Thymus (tissue), 11 donors: Measurements from ENCODE around the gene CTTNBP2. TPM values are rescaled to one million over a fixed set of nuclear protein-coding genes. Genes with fewer than 3 reads are reported as not detected.
A peak's percentile ranks its signal among the peaks of the same experiment; 100 is the strongest.

ENCODE experiments used
- DNase-seq, 9 donors: peaks; one replicate each; pipeline ENCODE4 v3.0.0-alpha.2; 2013; ENCODE audit warnings: low spot score in 9 of 9, low read depth in 6 of 9, missing footprints in 1 of 9
- H3K27ac ChIP-seq, 2 donors: one replicate each; pipeline ENCODE4 v1.5.1; 2013; ENCODE audit warnings: control low read depth in 1 of 2, low read depth in 1 of 2, low read length in 1 of 2, mild to moderate bottlenecking in 1 of 2, moderate library complexity in 1 of 2
- H3K27me3 ChIP-seq, 2 donors: one replicate each; pipeline ENCODE4 v1.5.1; 2013; ENCODE audit warnings: low read length in 1 of 2; ENCODE audit not compliant: control insufficient read depth in 2 of 2, insufficient read depth in 1 of 2
- H3K36me3 ChIP-seq, 2 donors: one replicate each; pipeline ENCODE4 v1.5.1; 2013; ENCODE audit warnings: low read length in 1 of 2, mild to moderate bottlenecking in 1 of 2, moderate library complexity in 1 of 2; ENCODE audit not compliant: control insufficient read depth in 2 of 2, insufficient read depth in 2 of 2
- H3K4me1 ChIP-seq, 2 donors: one replicate each; pipeline ENCODE4 v1.5.1; 2013; ENCODE audit warnings: low read length in 2 of 2; ENCODE audit not compliant: control insufficient read depth in 2 of 2, insufficient read depth in 2 of 2
- H3K4me3 ChIP-seq, 2 donors: one replicate each; pipeline ENCODE4 v1.5.1; 2013; ENCODE audit warnings: low read length in 2 of 2, control low read depth in 1 of 2, mild to moderate bottlenecking in 1 of 2
- H3K9me3 ChIP-seq, 2 donors: one replicate each; pipeline ENCODE4 v1.5.1; 2013; ENCODE audit warnings: low read length in 1 of 2, mild to moderate bottlenecking in 1 of 2; ENCODE audit not compliant: control insufficient read depth in 2 of 2, insufficient read depth in 1 of 2
- WGBS: extraction: QIAGEN DNeasy Blood & Tissue Kit; methylation state at CpG from one replicate; pipeline ENCODE4 v1.1.7; 2013; 5-methylcytosine and 5-hydroxymethylcytosine counted together
- polyA plus RNA-seq: library from polyadenylated mRNA; stranded (reverse); fragments of 200-250 nt; gene quantifications from one replicate; pipeline ENCODE4 v1.2.3, GENCODE V29; 2013
- total RNA-seq: library from RNA; stranded (reverse); fragments of 120-200 nt; gene quantifications from one replicate; pipeline ENCODE4 v1.2.4, GENCODE V29; 2013
- donor health status: healthy.

CTTNBP2 gene
- total and polyA plus RNA-seq, 2 donors, result 0.82 to 0.94 TPM

DNA sequence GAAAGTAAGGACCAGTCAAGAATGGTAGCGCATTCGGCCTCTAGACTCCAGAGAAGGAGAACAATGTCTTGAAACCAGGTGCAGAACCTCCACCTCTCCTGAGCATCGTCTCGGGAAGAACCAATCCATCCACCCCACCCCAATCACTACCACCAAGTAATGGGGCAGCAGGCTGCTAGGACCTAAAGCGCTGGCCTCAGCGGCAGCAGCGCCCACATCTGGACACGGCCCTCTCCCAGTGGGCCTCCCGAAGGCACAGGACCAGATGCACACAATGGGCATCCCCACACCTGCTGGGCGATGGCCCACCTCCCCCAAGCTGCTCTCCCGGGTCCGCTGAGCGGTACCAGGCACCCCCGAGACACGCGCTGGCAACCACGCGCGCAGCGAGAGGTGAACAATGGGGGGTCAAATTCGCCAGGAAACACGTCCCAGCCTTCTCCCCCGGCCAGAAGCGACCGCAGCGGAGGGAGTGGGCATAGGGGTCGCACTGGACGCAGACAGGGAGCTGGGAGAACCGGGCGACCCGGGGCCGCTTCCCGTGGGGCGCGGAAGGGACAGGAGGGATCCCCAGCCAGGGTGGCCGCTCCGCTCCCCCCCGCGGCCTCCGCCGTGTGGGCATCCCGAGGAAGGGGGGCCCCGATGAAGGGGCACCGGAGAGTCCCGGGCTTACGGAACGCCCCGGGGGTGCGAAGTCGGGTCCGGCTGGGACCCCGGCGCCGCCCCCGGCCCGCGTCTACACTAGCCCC is 506 bp downstream of the CTTNBP2 start:
- H3K36me3 ChIP-seq, result no peaks in the 10 kb centered on the region
- DNase-seq, result no peak
- peaks cover 22 to 62% of the 10 kb centered on the region in 2 donors for H3K27me3 ChIP-seq
- H3K9me3 ChIP-seq, result no peaks in the 10 kb centered on the region
- WGBS, result 5% methylated on average over 57 of the region's 57 CpGs
- no peak overlapping the region for H3K27ac ChIP-seq
- peak overlapping the region; percentile 33 to 39 for H3K4me3 ChIP-seq
- peaks cover 0 to 4% of the 10 kb centered on the region in 2 donors for H3K4me1 ChIP-seq

DNA sequence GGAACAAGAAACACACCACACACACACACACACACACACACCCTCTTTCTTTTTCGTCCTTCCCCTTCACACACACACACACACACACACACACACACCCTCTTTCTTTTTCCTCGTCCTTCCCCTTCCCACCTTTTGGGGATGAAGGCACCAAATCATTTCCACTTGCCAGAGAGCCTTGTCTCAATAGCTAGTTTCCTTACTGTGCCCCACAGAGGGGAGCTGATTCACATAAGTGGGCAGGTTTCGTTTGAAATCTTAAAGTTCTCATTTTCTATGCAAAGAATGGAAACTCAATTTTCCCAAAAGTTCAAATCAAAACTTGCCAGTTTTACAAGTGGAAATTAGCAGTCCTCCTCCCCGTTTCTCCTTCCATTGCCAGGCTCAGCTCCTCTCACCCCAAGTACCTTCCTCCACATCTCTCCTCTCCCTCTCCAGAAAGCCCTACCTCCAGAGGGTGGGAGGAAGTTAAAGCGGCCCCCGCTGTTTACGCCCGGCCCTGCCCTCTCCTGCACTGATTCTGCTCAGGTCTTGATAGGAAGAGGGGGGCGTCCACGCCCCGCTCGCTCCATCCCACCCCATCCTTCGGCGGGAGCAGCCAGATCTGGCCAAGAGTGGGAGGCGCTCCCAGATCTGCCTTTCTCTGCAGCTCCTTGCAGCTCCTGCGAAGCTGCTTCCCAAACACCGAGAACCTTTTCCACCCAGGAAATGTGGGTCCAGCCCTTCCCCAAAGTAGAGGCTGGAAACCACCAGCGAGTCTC is 1.3 kb downstream of the CTTNBP2 start:
- no peaks in the 10 kb centered on the region for H3K36me3 ChIP-seq
- no peak for DNase-seq
- 6% methylated on average over 18 of the region's 18 CpGs for WGBS
- peaks cover 0 to 4% of the 10 kb centered on the region in 2 donors for H3K4me1 ChIP-seq
- H3K4me3 ChIP-seq, result no peak overlapping the region
- H3K27ac ChIP-seq, result no peak overlapping the region
- peaks cover 22 to 62% of the 10 kb centered on the region in 2 donors for H3K27me3 ChIP-seq
- no peaks in the 10 kb centered on the region for H3K9me3 ChIP-seq

DNA sequence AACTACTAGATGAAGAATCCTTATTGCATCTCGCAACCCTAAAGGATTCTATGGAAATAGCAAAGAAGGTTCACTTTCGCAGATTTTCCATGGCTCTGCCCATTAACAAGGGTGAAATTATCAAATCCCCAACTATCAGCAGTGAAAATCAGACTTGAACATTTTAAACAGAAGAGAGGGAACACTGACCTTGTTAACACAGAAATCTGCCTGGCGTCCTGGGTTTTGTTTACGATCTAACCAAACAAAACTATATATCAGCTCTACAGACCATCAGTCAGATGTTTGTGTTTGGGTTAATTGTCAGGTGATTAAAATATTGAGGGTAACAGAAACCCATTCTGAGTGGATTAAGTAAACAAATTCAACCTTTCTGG is 1.9 kb downstream of the CTTNBP2 start:
- Histone ChIP-seq H3K27me3 (peaks cover 22 to 60% of the 10 kb centered on the region in 2 donors), H3K9me3 (no peaks in the 10 kb centered on the region), H3K4me3 (no peak overlapping the region), H3K4me1 (peaks cover 0 to 4% of the 10 kb centered on the region in 2 donors), H3K36me3 (no peaks in the 10 kb centered on the region), H3K27ac (no peak overlapping the region)
- WGBS, result 87% methylated on average over 4 of the region's 4 CpGs
- DNase-seq, result no peak

DNA sequence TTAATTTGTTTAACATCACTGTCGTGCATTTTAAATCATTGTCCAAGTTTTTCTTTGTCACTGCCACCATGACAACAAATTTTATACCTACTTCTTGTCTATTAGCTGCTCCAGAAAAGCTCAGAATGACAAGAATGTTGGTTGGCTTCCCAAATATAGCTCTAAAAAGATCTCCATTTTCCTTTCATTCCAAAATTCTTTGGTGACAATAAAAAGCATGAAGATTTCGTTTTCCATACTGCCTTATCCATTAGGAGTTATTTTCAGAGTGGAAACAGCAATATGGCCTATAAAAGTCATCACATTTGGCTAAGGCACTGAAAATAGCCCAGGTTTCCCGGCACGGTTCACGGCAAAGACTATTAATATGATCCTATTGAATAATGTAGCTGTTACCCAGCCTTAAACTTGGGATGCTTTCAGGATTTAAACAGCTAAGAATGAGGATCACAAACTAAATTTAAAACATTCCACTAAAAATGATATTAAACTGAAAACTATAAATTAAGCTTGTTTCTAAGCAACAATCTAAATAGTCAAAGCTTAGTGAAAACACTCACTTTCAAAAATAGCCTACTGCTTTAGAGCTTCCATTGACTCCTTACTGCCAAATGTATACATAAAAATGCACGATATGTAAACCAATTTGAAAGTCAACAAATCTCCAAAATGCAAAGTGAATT is 2.7 kb downstream of the CTTNBP2 start:
- Histone ChIP-seq H3K27me3 (peaks cover 22 to 57% of the 10 kb centered on the region in 2 donors), H3K4me1 (peaks cover 0 to 4% of the 10 kb centered on the region in 2 donors), H3K36me3 (no peaks in the 10 kb centered on the region), H3K9me3 (no peaks in the 10 kb centered on the region), H3K4me3 (no peak overlapping the region), H3K27ac (no peak overlapping the region)
- no peak for DNase-seq
- 87% methylated on average over 6 of the region's 6 CpGs for WGBS

DNA sequence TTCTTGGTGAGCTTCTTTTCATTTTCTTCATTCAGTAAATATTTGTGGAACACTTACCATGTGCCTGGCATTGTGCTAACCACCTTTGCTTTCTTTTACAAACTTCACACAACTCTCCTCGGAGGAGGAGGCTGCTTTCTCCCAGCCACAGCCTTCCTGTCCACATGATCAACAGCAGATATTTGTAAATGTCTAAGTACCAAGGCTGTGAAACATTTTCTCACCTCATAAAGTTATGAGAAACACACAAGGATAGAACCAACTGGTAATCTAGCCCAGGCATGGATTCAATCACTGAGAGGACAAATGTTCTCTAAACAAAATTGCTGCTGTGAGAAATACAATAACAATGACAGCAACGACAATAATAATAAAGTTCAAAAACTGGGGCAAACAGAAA is 3.9 kb downstream of the CTTNBP2 start:
- H3K36me3 ChIP-seq, result no peaks in the 10 kb centered on the region
- no peaks in the 10 kb centered on the region for H3K9me3 ChIP-seq
- H3K4me1 ChIP-seq, result peaks cover 0 to 4% of the 10 kb centered on the region in 2 donors
- WGBS, result 66% methylated on average over 2 of the region's 2 CpGs
- no peak overlapping the region for H3K4me3 ChIP-seq
- H3K27ac ChIP-seq, result no peak overlapping the region
- no peak for DNase-seq
- peaks cover 21 to 46% of the 10 kb centered on the region in 2 donors for H3K27me3 ChIP-seq

DNA sequence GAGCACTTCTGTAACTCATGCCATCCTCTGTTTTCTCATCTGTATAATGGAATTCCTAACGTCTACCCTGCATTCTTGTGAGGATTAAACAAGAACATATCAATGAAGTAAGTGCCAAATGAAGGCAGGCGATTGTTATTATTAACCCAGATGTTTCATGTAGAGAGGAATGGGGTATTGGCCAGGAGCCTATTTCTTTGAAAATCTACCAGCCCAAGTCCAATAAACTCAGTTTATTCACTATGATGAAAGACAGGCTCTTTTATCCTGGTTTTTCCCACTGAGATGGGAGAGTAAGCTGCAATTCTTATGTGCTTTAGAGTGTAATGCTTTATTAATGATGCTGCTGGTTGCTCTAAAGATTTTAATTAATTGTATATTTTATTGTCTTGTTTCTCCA is 9.6 kb downstream of the CTTNBP2 start:
- WGBS, result 95% methylated on average over 2 of the region's 2 CpGs
- H3K4me3 ChIP-seq, result no peak overlapping the region
- peaks cover 0 to under 1% of the 10 kb centered on the region in 2 donors for H3K27me3 ChIP-seq
- no peaks in the 10 kb centered on the region for H3K36me3 ChIP-seq
- H3K27ac ChIP-seq, result no peak overlapping the region
- no peaks in the 10 kb centered on the region for H3K9me3 ChIP-seq
- no peak for DNase-seq
- H3K4me1 ChIP-seq, result no peaks in the 10 kb centered on the region

DNA sequence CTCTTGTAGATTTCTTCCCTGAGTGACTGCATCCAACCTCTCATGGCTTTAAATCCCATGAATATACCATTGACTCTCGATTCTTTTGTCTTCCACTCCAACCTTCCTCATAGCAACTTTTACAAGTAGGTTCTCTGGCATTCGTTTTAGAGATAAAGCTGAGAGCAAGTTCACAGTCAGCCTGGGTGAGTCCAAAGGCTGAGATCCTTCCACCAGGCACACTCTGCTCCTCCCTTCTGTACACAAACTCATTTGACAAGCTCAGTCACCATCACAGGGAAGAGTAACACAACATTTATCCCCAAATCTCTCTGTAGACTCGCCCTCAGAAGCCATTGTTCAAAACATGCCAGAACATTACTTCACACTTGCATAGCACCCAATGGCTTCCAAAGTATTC is 10.9 kb downstream of the CTTNBP2 start:
- no peaks in the 10 kb centered on the region for H3K27me3 ChIP-seq
- H3K36me3 ChIP-seq, result no peaks in the 10 kb centered on the region
- DNase-seq, result no peak
- H3K9me3 ChIP-seq, result no peaks in the 10 kb centered on the region
- H3K4me3 ChIP-seq, result no peak overlapping the region
- no peak overlapping the region for H3K27ac ChIP-seq
- no peaks in the 10 kb centered on the region for H3K4me1 ChIP-seq
- WGBS, result 59% methylated on average over 3 of the region's 3 CpGs

DNA sequence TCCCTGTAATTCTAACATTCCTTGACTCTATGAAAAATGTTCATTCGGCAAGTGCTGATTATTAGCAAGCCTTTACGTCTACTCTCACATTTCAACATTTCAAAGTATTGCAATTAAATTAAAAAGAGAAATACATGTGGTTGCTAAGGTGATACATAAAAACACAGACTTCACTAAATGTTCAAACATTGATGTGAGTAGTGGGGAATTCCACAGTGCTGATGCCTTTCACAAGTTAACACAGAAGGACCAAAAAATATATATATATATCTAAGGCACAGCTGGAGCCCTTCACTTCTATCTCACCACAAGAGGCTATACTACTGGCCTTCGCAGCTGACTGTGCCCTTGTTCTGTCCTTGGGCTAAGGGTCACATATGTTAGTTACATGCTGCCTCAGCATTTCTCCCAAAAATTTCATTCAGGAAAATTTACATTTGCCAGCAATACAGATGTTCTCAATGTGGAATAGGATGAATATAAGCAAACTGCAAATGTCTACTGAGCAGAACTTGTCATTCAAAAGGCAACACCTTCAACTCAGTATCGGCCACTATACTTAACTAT is 13.9 kb downstream of the CTTNBP2 start:
- no peak overlapping the region for H3K4me3 ChIP-seq
- H3K9me3 ChIP-seq, result no peaks in the 10 kb centered on the region
- no peaks in the 10 kb centered on the region for H3K27me3 ChIP-seq
- WGBS, result 95% methylated on average over 4 of the region's 4 CpGs
- no peak for DNase-seq
- H3K27ac ChIP-seq, result no peak overlapping the region
- H3K36me3 ChIP-seq, result no peaks in the 10 kb centered on the region
- no peaks in the 10 kb centered on the region for H3K4me1 ChIP-seq

DNA sequence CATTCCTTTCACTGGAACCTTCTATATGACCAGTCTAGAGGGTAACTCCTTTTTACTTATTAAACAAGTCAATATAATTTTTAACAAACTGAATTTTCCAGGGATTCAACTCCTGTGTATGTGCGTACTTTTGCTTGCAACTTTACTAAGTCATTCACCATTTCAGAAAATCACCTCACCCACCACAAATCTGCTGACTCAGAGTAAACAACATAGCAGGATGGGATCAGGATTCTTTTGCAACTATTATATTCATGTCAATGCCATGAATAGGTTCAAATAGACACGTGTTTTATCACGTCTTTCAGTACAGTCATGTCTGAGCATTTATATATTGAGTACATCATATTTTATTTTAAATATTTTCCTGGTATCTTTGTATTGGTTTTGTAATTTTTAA is 14.5 kb downstream of the CTTNBP2 start:
- no peak overlapping the region for H3K4me3 ChIP-seq
- 93% methylated on average over 3 of the region's 3 CpGs for WGBS
- no peak for DNase-seq
- H3K36me3 ChIP-seq, result no peaks in the 10 kb centered on the region
- no peaks in the 10 kb centered on the region for H3K27me3 ChIP-seq
- H3K4me1 ChIP-seq, result no peaks in the 10 kb centered on the region
- no peak overlapping the region for H3K27ac ChIP-seq
- no peaks in the 10 kb centered on the region for H3K9me3 ChIP-seq
